ENCODE results near the gene CLEC3A.

The CLEC3A gene

DNA sequence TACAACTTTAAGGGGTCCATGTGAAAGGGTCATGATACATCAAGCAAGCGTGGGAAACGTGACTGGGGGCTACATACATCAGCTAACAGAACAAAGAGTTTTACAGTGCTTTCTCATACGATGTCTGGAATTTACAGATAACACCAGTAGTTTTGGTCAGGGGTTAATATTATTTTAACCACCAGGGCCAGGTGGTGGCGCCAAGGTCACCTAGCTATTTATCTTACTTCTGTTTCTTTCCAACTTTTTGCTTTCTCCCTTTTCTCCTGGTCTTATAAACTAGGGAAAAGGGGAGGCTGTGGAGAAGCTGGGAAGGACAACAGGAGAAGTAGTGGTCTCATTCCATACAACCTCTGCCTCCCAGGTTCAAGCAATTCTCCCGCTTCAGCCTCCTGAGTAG, 37.9 kb downstream of the CLEC3A start:
- Histone ChIP-seq H3K4me3 (ENCODE audit: low read length, poor library complexity, severe bottlenecking) (no peak overlapping the region), H3K27me3 (ENCODE audit: insufficient read depth, low read length, poor library complexity, severe bottlenecking) (no peaks in the 10 kb centered on the region), H3K79me2 (ENCODE audit: insufficient read depth, low read length) (no peaks in the 10 kb centered on the region), H3K9me2 (replicated peaks; ENCODE audit: low read depth, low read length) (no peaks in the 10 kb centered on the region), H3K4me2 (ENCODE audit: low read depth, low read length, poor library complexity, severe bottlenecking) (no peak overlapping the region), H3K4me1 (ENCODE audit: insufficient read depth, low read length, poor library complexity, severe bottlenecking) (peaks cover 11% of the 10 kb centered on the region), H4K20me1 (ENCODE audit: insufficient read depth, low read length, poor library complexity, severe bottlenecking) (no peaks in the 10 kb centered on the region), H3K9ac (ENCODE audit: low read depth, low read length, poor library complexity, severe bottlenecking) (no peak overlapping the region), H3K9me3 (ENCODE audit: insufficient read depth, low read depth, low read length) (no peaks in the 10 kb centered on the region), H3K36me3 (ENCODE audit: insufficient read depth, low read length) (no peaks in the 10 kb centered on the region), H2AFZ (ENCODE audit: low read length) (no peak overlapping the region), H3F3A (ENCODE audit: low read depth) (no peaks in the 10 kb centered on the region)
- TF ChIP-seq, protein P1, sequence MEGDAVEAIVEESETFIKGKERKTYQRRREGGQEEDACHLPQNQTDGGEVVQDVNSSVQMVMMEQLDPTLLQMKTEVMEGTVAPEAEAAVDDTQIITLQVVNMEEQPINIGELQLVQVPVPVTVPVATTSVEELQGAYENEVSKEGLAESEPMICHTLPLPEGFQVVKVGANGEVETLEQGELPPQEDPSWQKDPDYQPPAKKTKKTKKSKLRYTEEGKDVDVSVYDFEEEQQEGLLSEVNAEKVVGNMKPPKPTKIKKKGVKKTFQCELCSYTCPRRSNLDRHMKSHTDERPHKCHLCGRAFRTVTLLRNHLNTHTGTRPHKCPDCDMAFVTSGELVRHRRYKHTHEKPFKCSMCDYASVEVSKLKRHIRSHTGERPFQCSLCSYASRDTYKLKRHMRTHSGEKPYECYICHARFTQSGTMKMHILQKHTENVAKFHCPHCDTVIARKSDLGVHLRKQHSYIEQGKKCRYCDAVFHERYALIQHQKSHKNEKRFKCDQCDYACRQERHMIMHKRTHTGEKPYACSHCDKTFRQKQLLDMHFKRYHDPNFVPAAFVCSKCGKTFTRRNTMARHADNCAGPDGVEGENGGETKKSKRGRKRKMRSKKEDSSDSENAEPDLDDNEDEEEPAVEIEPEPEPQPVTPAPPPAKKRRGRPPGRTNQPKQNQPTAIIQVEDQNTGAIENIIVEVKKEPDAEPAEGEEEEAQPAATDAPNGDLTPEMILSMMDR (conservative IDR thresholded peaks at IDR 0.05; ENCODE audit: low read length) = peak; percentile 47
- no peak for TF ChIP-seq EZH2phosphoT487 (IDR thresholded peaks at IDR 0.05; ENCODE audit: borderline replicate concordance)

DNA sequence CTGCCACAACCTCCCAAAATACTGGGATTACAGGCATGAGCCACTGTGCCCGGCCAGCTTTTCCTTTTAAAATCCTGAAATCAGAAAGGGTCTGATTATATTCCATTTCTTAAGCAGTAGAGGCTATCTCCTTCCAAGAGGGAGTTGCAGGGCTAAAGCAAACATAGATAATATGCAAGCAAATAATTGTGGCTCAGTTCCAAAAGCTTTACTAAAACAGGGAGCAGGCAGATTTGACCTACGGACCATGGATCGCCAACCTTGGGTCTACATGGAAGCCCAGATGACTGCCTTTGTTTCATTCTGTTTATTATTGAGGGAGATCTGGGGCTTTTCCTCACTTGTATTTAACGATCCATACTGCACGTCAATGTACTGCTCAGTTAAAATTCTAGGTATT, 38.5 kb downstream of the CLEC3A start:
- Histone ChIP-seq H3K27me3 (ENCODE audit: insufficient read depth, low read length, poor library complexity, severe bottlenecking) (no peaks in the 10 kb centered on the region), H3K4me1 (ENCODE audit: insufficient read depth, low read length, poor library complexity, severe bottlenecking) (peaks cover 11% of the 10 kb centered on the region)
- TF ChIP-seq EZH2phosphoT487 (IDR thresholded peaks at IDR 0.05; ENCODE audit: borderline replicate concordance) = no peak
- TF ChIP-seq, protein P1 (conservative IDR thresholded peaks at IDR 0.05; ENCODE audit: low read length) = no peak

DNA sequence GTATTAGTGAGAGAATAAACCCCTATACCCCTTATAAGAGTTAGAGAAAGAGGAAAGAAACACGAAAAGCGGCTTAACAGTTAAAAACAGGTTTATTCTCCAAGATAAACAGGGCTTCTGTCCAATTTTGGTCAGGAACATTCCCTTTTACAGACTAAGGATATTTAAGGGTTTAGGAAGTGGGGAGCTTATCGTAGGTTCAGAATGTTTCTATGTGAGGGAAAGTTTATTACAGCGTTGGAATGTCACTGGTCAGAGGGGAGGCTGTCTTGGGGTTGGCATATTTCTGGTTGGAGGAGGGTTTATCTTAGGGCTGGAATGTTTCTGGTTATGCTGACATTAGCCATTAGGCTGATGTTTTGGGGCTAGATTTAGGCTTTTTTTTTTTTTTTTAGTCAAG, 43.0 kb downstream of the CLEC3A start:
- Histone ChIP-seq H4K20me1 (ENCODE audit: insufficient read depth, low read length, poor library complexity, severe bottlenecking) (no peaks in the 10 kb centered on the region), H3K4me3 (ENCODE audit: low read length, poor library complexity, severe bottlenecking) (no peak overlapping the region), H3K4me1 (ENCODE audit: insufficient read depth, low read length, poor library complexity, severe bottlenecking) (no peaks in the 10 kb centered on the region), H3K9me3 (ENCODE audit: insufficient read depth, low read depth, low read length) (no peaks in the 10 kb centered on the region), H3K9me2 (replicated peaks; ENCODE audit: low read depth, low read length) (no peaks in the 10 kb centered on the region), H3K4me2 (ENCODE audit: low read depth, low read length, poor library complexity, severe bottlenecking) (no peak overlapping the region), H3K9ac (ENCODE audit: low read depth, low read length, poor library complexity, severe bottlenecking) (no peak overlapping the region), H3F3A (ENCODE audit: low read depth) (no peaks in the 10 kb centered on the region), H3K79me2 (ENCODE audit: insufficient read depth, low read length) (no peaks in the 10 kb centered on the region), H3K27me3 (ENCODE audit: insufficient read depth, low read length, poor library complexity, severe bottlenecking) (no peaks in the 10 kb centered on the region), H2AFZ (ENCODE audit: low read length) (no peak overlapping the region), H3K36me3 (ENCODE audit: insufficient read depth, low read length) (no peaks in the 10 kb centered on the region)
- no peak for TF ChIP-seq EZH2phosphoT487 (IDR thresholded peaks at IDR 0.05; ENCODE audit: borderline replicate concordance)
- TF ChIP-seq, protein P1 (conservative IDR thresholded peaks at IDR 0.05; ENCODE audit: low read length) = no peak

More for the DNA sequence above, 38.5 kb downstream of the CLEC3A start:
- Histone ChIP-seq H3K9me2 (replicated peaks; ENCODE audit: low read depth, low read length) (no peaks in the 10 kb centered on the region), H3K9ac (ENCODE audit: low read depth, low read length, poor library complexity, severe bottlenecking) (no peak overlapping the region), H3F3A (ENCODE audit: low read depth) (no peaks in the 10 kb centered on the region), H3K36me3 (ENCODE audit: insufficient read depth, low read length) (no peaks in the 10 kb centered on the region), H3K4me2 (ENCODE audit: low read depth, low read length, poor library complexity, severe bottlenecking) (no peak overlapping the region), H4K20me1 (ENCODE audit: insufficient read depth, low read length, poor library complexity, severe bottlenecking) (no peaks in the 10 kb centered on the region), H3K79me2 (ENCODE audit: insufficient read depth, low read length) (no peaks in the 10 kb centered on the region), H2AFZ (ENCODE audit: low read length) (no peak overlapping the region), H3K9me3 (ENCODE audit: insufficient read depth, low read depth, low read length) (no peaks in the 10 kb centered on the region), H3K4me3 (ENCODE audit: low read length, poor library complexity, severe bottlenecking) (no peak overlapping the region)

All from Loucy (cell line).